GM19467 (cell line): ENCODE measurements around the gene RNU5B-1.

Experiments
- ATAC-seq: cut with Tn5 transposase; IDR thresholded peaks from one replicate; pipeline ENCODE4 v1.9.1; 2021; ENCODE audit warnings: mild to moderate bottlenecking, moderate library complexity; ENCODE audit not compliant: unreplicated experiment

The RNU5B-1 gene

GRCh38 chr15:65327651-65328393 lies 23.3 kb downstream of the RNU5B-1 start:
- no peak for ATAC-seq

- ATAC-seq: no peak
Measured at GRCh38 chr15:65328506-65329287, 24.2 kb downstream of the RNU5B-1 start.

- ATAC-seq: no peak
Measured at GRCh38 chr15:65329288-65329983, 25.0 kb downstream of the RNU5B-1 start.

- ATAC-seq: no peak
Measured at GRCh38 chr15:65329984-65330735, 25.7 kb downstream of the RNU5B-1 start.

- no peak for ATAC-seq
Measured at GRCh38 chr15:65330934-65331645, 26.6 kb downstream of the RNU5B-1 start.

- ATAC-seq: no peak
Measured at GRCh38 chr15:65331811-65332210, 27.3 kb downstream of the RNU5B-1 start.

- ATAC-seq: no peak
Measured at GRCh38 chr15:65332391-65333147, 28.1 kb downstream of the RNU5B-1 start.

GRCh38 chr15:65333148-65333820 lies 28.8 kb downstream of the RNU5B-1 start:
- ATAC-seq: no peak

GRCh38 chr15:65333856-65334255 lies 29.4 kb downstream of the RNU5B-1 start:
- no peak for ATAC-seq

GRCh38 chr15:65334586-65335231 lies 30.2 kb downstream of the RNU5B-1 start:
- ATAC-seq: no peak

- ATAC-seq: no peak
Measured at GRCh38 chr15:65335278-65336055, 31.0 kb downstream of the RNU5B-1 start.

- no peak for ATAC-seq
Measured at GRCh38 chr15:65336493-65337435, 32.3 kb downstream of the RNU5B-1 start.

- no peak for ATAC-seq
Measured at GRCh38 chr15:65337436-65338070, 33.1 kb downstream of the RNU5B-1 start.

- no peak for ATAC-seq
Measured at GRCh38 chr15:65338366-65338765, 33.9 kb downstream of the RNU5B-1 start.

GRCh38 chr15:65338823-65339222 lies 34.3 kb downstream of the RNU5B-1 start:
- no peak for ATAC-seq

GRCh38 chr15:65339416-65339815 lies 34.9 kb downstream of the RNU5B-1 start:
- ATAC-seq: no peak
